HG02884 (cell line): ENCODE data around the gene MAP3K20.
"Not testable (repeated sequence)": the region's sequence is repeated elsewhere in the genome, so short reads cannot be mapped to it uniquely, and the experiment has no call there.

Experiments
- ATAC-seq: cut with Tn5 transposase; IDR thresholded peaks from one replicate; pipeline ENCODE4 v1.9.1; 2021; ENCODE audit warnings: mild to moderate bottlenecking, moderate library complexity; ENCODE audit not compliant: unreplicated experiment

Gene MAP3K20

DNA sequence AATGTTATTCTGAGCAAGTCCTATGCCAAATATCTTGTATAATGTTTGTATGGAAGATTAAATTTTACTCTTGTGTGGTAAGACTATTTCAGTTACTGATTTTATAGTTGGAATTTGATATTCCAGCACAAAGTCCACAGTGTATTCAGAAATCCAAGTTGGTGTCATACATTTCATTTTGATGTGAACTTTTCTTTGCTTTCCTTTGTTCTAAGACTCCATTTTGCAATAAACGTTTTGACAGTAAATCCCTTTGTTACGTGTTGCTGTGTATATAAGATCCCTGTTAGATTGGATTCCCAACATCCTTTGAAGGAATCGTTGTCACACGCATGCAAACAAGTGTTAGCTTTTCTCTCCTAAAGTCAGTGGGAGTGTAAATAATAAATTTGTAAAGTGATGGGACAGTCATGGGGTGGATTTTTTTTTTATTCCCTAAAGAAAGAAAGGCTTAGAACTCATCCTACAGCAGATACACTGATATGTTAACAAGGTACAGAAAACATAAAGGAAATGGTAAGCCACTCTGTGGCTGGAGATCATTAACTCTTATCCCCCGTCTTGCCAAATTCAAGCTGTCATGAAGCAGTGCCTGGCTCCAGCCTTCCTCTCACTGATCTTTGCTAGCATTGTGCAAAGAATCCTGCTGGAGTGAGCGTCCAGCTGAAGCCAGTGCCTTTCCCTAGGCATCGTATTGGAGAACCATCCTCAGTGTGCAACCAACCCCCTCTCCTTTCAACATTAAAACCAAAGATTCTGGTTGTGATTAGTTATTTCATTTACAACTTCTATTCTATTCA is 151.5 kb downstream of the MAP3K20 start:
- ATAC-seq = no peak

GRCh38 chr2:173229086-173229485 is 153.4 kb downstream of the MAP3K20 start:
- no peak for ATAC-seq

DNA sequence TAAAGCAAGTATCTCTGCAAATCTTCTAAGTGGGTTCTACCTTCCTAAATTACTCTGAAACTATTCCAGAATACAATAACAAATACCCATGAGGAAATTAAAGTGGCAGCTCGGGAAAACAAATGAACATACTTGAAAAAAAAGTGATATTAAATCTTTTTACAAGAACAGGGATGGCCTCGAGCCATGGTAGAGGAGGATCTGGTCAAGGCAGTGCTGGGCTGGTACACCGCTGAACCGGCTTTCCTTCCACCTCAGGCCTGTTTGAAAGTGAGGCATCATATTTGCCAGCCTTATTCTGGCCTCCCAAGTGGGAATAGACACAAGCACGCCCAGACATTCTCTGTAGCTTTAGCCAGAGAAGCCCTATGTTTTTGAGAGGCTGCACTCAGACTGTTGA is 154.5 kb downstream of the MAP3K20 start:
- ATAC-seq = no peak

- ATAC-seq = no peak
Measured at GRCh38 chr2:173231042-173231441, 155.4 kb downstream of the MAP3K20 start.

- ATAC-seq = no peak
Measured at GRCh38 chr2:173231465-173231864, 155.8 kb downstream of the MAP3K20 start.

DNA sequence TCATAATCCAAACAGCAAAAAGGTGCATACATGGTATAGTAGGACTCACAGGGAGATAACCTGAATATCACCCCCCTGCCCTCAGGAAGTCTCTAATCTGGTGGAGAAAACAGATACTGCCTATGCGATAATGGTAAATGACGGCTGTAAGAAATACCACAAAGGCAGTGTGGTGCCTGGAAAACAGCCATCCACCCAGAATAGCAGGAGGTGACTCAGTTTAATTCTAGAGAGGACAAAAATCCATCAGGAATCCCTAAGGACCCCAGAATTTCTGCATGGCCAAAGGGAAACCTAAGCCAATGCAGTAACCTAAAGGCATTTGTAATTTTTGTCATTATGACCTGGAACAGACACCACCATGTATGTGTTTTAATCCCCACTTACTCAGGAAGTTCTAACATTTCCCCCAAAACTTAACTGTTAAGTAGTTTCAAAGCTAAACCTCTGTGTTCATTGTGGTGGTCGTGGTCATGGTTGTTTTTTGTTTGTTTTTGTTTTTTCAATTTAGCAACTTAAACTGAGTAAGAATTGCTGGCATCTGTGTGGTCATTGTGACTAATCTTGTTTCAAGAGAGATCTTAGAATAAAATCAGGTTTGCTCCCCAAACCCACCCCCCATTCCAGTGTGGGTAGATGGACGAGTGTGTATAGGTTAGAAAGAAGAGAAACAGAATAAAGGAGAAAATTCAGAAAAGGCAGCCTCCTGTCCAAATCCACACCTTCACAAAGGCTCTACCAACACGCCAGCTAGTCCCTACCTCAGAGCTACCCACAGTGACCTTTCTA is 157.5 kb downstream of the MAP3K20 start:
- ATAC-seq = no peak

DNA sequence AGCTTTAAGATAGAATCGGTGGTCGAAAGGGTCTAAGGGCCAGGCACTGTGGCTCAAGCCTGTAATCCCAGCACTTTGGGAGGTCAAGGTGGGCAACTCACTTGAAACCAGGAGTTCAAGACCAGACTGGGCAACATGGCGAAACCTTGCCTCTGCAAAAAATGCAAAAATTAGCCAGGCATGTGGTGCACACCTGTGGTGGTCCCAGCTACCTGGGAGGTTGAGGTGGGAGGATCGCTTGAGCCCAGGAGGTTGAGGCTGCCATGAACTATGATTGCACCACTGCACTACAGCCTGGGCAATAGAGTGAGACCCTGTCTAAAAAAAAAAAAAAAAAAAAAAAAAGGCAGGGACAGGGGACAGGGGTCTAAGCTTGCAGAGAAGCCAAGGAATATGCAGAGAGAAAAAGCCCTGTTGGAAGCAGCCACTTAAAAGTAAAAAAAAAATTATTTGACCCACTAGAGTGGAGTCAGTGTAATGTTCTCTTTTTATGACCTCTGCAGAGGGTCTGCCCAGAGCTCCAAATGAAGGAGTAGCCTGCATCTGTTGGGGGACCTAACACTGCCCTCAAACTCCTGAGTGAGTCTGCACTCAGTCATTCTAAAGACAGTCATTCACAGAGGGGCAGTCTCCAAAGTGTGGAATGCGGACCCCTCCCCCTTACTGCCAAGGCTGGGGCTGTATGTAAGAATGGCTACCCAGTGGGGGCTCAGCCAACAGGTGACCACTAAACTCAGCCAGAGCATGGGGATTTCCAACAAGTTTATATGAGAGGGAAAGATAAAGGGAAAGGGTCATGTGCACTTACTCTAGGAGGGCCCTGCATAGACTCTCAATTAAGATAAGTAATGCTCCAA is 160.5 kb downstream of the MAP3K20 start:
- no peak for ATAC-seq

DNA sequence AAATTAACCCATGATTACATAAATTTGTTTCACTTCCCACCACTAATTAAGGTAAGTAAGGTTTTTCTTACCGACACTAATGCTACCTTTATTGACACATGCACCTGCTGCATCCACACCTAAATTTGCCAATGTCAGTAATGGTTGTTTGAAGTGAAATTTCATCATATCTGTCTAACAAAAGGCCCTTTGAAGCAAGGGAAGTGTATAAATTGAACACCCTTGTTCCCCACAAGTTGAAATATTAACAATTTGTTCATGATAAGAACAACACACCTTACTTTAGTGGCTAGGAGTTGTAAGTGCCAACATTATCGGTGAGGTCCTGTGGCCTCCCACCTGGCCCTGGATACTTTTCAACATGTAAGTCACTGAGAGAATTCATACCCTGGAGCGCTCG is 162.7 kb downstream of the MAP3K20 start:
- no peak for ATAC-seq

- ATAC-seq = no peak
Measured at GRCh38 chr2:173238831-173239230, 163.2 kb downstream of the MAP3K20 start.

DNA sequence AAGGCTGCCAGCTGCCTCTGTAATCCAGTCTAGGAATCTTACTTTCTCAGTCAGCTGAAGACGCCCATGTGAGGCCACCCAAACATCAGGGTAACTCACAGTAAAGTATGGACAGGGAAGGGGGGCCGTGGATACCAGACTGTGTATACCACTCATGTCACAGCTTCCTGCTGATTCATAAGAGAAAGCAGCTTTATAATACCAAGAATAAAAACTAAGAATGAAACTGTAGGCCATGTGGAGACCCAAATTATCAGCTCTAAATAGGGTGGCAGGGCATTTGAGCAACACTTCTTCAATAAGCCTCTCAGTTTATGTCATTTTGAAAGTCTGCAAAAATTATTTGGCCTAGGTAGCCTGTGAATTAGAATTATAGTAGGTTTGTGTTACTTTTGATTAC is 164.0 kb downstream of the MAP3K20 start:
- ATAC-seq = peak; percentile 99

DNA sequence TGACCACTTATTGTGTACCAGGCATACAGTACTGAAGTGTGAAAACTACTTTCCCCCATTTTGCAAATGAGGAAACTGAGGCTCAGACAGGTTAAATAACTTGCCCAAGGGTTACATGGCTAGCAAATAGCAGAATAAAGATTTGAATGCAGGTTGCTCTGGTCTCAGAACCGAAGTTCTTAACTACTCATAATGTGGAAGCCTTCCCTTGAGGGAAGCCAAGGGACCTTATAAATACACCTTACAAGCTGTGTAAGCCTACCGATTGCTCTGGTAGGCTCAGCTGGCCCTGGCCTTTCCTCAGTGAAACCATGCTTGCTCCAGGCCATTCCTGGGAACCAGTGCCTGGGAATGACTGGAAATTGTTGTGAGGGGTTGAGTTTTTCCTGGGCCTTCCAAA is 164.4 kb downstream of the MAP3K20 start:
- ATAC-seq = peak; percentile 28

DNA sequence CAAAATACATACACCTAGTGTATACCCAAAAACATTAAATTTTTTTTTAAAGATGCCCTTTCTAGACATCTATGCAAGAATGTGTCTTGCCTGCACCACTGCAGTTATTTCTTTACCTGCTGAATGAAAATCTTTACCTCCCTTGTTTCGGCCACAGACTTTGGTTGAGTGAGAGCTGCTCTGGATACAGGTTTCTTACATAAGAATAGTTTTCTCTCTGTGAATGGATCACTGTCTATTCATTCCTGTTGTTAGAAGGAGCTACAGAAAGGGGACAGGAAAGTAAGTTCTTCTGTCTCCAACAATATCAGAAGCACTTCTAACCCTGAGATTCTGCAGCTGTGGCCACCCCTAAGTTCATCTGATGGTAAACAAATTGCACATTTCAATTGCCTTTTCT is 166.0 kb downstream of the MAP3K20 start:
- no peak for ATAC-seq

GRCh38 chr2:173247156-173247555 is 171.5 kb downstream of the MAP3K20 start:
- ATAC-seq = no peak

GRCh38 chr2:173248381-173248780 is 172.7 kb downstream of the MAP3K20 start:
- no peak for ATAC-seq

DNA sequence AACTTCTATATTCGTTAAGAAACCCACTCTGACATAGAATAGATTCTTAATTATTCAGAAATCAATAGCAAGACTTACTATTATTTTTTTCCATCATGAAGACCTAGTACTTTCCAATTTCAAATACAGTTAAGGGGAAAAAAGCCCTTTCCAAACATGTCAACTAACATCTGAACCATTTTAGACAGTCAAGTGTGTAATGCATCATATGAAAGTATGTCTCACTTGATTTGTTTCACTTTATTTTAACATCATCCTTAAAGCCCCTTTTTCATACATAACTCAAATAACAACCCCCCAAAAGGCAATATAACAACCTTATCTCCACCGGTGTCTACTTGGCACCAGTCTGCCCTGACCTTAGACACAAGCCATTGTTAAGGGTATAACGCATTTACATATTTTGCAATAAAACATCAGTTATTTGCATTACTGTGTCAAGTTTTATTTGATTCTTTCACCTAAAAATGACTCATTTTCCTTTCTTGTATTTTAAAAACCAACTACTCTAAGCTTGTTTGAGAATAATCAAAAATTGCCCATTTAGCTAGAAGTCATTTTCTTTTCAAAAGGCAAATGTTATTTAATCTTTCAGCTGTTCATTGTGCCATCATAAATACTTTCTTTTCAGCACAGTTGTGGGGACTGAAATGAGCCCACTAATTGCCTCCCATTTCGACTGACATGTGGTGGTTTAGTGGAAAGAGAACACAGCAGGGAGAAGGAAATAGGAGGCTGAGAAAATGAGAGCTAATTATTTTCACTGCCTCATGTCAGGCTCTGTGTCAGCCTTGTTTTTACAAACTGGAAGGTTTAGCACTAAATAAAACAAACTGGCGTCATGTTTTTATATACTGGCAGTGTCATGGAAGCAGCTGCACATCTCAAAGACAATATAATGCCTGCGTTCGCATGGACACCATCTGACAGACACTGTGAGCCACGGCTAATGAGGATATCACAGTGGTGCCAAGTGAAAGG is 174.3 kb downstream of the MAP3K20 start:
- ATAC-seq = no peak

DNA sequence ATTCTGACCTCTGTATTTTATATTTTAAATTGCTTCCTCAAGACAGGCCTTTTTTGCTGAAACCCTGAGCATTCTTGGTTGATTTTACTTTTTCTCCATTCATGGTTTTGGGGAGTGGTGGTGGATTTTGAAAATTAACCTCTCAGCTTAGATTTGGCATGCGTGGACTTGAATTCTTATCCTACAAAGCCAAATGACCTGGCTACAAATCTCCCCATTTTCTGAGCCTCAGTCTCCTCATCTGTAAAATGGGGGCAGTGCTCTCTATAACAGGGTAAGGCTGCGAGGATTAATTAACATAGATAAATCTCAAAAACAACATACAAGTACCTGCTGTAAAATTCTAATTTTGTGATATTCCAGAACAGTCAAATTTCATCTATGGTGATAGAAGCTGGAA is 175.6 kb downstream of the MAP3K20 start:
- ATAC-seq = no peak

DNA sequence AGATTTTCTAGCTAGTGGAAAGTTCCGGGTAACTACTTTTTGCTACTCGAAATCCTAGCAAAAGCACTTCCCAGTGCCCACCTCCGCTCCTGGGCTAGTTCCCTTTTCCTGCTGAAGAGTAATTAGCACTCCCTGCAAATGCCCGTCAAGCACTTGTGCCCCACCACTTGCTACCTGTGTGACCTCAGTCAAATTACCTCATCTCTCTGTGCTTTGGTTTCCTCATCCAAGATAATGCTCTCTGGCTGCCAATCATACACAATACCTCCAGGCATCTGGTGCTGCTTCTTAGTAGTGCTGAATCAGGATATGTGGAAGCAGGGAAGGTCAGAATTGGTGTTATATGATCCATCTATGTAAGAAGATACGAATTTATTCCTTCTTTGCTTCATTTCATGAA is 176.9 kb downstream of the MAP3K20 start:
- no peak for ATAC-seq

GRCh38 chr2:173254659-173255058 is 179.0 kb downstream of the MAP3K20 start:
- no peak for ATAC-seq

- no peak for ATAC-seq
Measured at GRCh38 chr2:173258701-173259100, 183.1 kb downstream of the MAP3K20 start.

DNA sequence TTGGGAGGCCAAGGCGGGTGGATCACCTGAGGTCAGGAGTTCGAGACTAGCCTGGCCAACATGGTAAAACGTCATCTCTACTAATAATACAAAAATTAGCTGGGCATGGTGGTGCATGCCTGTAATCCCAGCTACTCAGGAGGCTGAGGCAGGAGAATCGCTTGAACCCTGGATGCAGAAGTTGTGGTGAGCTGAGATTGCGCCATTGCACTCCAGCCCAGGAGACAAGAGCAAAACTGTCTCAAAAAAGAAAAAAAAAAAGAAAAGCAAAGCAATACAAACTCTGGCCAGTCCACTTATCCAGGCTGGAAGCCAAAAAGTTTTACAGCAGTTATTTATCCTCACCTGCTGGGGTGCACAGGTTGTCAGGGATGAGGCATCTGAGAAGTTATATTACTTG is 186.7 kb downstream of the MAP3K20 start:
- not testable (repeated sequence) for ATAC-seq
